ENCODE measurements around the gene IL6. TPM values are rescaled to one million over a fixed set of nuclear protein-coding genes. Genes with fewer than 3 reads are reported as not detected.
A peak's percentile ranks its signal among the peaks of the same experiment; 100 is the strongest.

The IL6 gene
- total and polyA plus RNA-seq, 2 donors (not counting 1 experiment from before 2014, with no cell fraction given), result 2.6 to 222 TPM

- peak overlapping the region; percentile 54 for H3K4me2 ChIP-seq (replicated peaks; ENCODE audit: low read depth, low read length, poor library complexity, severe bottlenecking)
- Mint-ChIP-seq H3K9me3 (ENCODE audit: insufficient read depth) (no peaks in the 10 kb centered on the region), H3K4me3 (peak overlapping the region; percentile 71), H3K27me3 (no peaks in the 10 kb centered on the region), H3K4me1 (peaks cover 74% of the 10 kb centered on the region), H3K27ac (peak overlapping the region; percentile 81)
- H3K9me3 ChIP-seq (ENCODE audit: control extremely low read depth in 1 of 3, control insufficient read depth in 2 of 3, insufficient read depth in 1 of 3, low read length in 2 of 3), result no peaks in the 10 kb centered on the region
- no peak for ATAC-seq (ENCODE audit: low read depth)
- intact Hi-C loops (cut with micrococcal nuclease), result loop anchor here (10.0 kb wide), 1 partner anchor 1341 kb away; no protein-coding TSS in a partner anchor
- no peaks in the 10 kb centered on the region for H3K27me3 ChIP-seq (replicated peaks in 1 of 4; ENCODE audit: control extremely low read depth in 1 of 4, control insufficient read depth in 3 of 4, insufficient read depth in 4 of 4, low read length in 3 of 4)
- H4K20me1 ChIP-seq (ENCODE audit: control insufficient read depth, insufficient read depth, low read length, poor library complexity, severe bottlenecking), result no peaks in the 10 kb centered on the region
- peaks cover 30% of the 10 kb centered on the region for H3K79me2 ChIP-seq (ENCODE audit: control insufficient read depth, insufficient read depth, low read length)
- H3K4me1 ChIP-seq (ENCODE audit: control insufficient read depth in 2 of 2, insufficient read depth in 2 of 2, low read length in 2 of 2), result peaks cover 68 to 75% of the 10 kb centered on the region in 2 donors
- H3K36me3 ChIP-seq (replicated peaks in 1 of 2; ENCODE audit: control extremely low read depth in 1 of 2, control insufficient read depth in 1 of 2, extremely low read depth in 1 of 2, insufficient read depth in 2 of 2, low read length in 1 of 2), result no peaks in the 10 kb centered on the region
- peak overlapping the region; percentile 52 to 91 for H3K27ac ChIP-seq (ENCODE audit: low read length in 2 of 2)
- H3K4me3 ChIP-seq (ENCODE audit: control extremely low read depth in 1 of 5, extremely low read depth in 1 of 5, insufficient read depth in 1 of 5, low read depth in 2 of 5, low read length in 4 of 5), result no peak overlapping the region
- no peak overlapping the region for H3K9ac ChIP-seq (ENCODE audit: low read length)
- no peak overlapping the region for H2AFZ ChIP-seq (ENCODE audit: insufficient read depth, low read depth, low read length, poor library complexity, severe bottlenecking)
- DNase-seq, result no peak
- ChIA-PET CTCF (interaction anchor here (0.8 to 7.0 kb wide), 11 partner anchors 15 to 360 kb away, joined by 3 to 106 read pairs (median 4); partner anchors contain the start of gene IL6), POLR2A (interaction anchor here (0.7 to 1.0 kb wide), 3 partner anchors 17 to 127 kb away, joined by 4 to 8 read pairs (median 5); partner anchors contain the start of gene TOMM7)
- TF ChIP-seq EZH2 (IDR thresholded peaks at IDR 0.05; ENCODE audit: borderline replicate concordance, insufficient read depth, low read depth, low read length, poor library complexity, severe bottlenecking), result no peak
- no peak for TF ChIP-seq CTCF (IDR thresholded peaks at IDR 0.05)
- WGBS (ENCODE audit: insufficient coverage), result 91% methylated on average over 3 of the region's 5 CpGs
Observed at GRCh38 chr7:22695476-22696132, 31.4 kb upstream of the IL6 start.

All from B cell (primary cell).